Keratinocyte (primary cell): ENCODE results near the gene CFAP299.

Experiments
- CTCF ChIP-seq, 3 experiments: IDR thresholded peaks in 1 of 3; conservative IDR thresholded peaks in 1 of 3; optimal IDR thresholded peaks in 1 of 3; 2 replicates in 2 of 3; 3 replicates in 1 of 3; pipeline versions ENCODE3 to v1.5.1; 2011; ENCODE audit warnings: low read length in 3 of 3, mild to moderate bottlenecking in 3 of 3, moderate library complexity in 2 of 3, control low read depth in 1 of 3, inconsistent platforms in 1 of 3; ENCODE audit not compliant: insufficient read depth in 2 of 3; ENCODE audit errors: extremely low read depth in 1 of 3
- EZH2 ChIP-seq: IDR thresholded peaks from one replicate; pipeline ENCODE4 v1.6.1; 2012; ENCODE audit warnings: inconsistent platforms, mild to moderate bottlenecking, low read length, moderate library complexity

DNA sequence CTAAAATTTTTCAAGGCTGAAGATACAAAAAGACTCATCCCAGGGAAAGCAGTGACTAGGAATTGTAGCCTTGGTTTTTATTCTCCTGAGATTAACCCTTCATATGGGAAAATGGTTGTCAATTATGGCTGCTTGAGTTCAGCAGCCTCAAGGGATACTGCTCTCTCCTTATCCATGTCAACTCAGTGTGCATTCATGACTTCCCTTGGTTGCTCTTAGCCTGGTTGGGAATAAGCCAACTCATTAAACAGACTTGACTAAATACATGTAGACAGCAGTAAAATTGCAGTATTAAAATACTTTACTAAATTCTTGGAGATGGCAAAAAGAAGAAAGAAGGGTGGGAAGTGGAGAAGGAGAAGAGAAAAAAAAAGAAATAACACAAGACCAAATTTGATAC is 650.5 kb downstream of the CFAP299 start:
- TF ChIP-seq CTCF (optimal IDR thresholded peaks at IDR 0.05 in 1 of 3, IDR thresholded peaks at IDR 0.05 in 1 of 3, conservative IDR thresholded peaks at IDR 0.05 in 1 of 3; ENCODE audit: extremely low read depth in 1 of 3, insufficient read depth in 2 of 3, low read length in 3 of 3) (no peak), EZH2 (no peak)
